Endometrial microvascular endothelial cells (primary cell): ENCODE results near the gene STKLD1. TPM values are rescaled to one million over a fixed set of nuclear protein-coding genes. Genes with fewer than 3 reads are reported as not detected.
"Not testable (repeated sequence)": the region's sequence is repeated elsewhere in the genome, so short reads cannot be mapped to it uniquely, and the experiment has no call there.

Source experiments
- in situ Hi-C: cut with HindIII; loops from 2 replicates; pipeline ENCODE4 v1.10.0; 2017; ENCODE audit warnings: low sequenced_read_pairs, low pct_unique_long_range_greater_than_20kb; ENCODE audit errors: inconsistent ontology term
- total RNA-seq: library from RNA; depleted of rRNA; stranded (reverse); fragments of >200 nt; gene quantifications from one replicate; pipeline ENCODE4 v1.2.3, GENCODE V29; 2015; ENCODE audit errors: inconsistent ontology term

The STKLD1 gene
- total RNA-seq, 1 donor from 2014 or later = 0.19 TPM

- in situ Hi-C loops = loop anchor here (5.0 kb wide), 1 partner anchor 39 kb away; the partner anchor contains the start of gene REXO4
These were observed 2.3 kb downstream of the STKLD1 start for GRCh38 chr9:133378408-133378962.

GRCh38 chr9:133379153-133380086 lies 3.3 kb downstream of the STKLD1 start:
- in situ Hi-C loops = loop anchor here (5.0 kb wide), 1 partner anchor 38 kb away; the partner anchor contains the start of gene REXO4

GRCh38 chr9:133380734-133381133 lies 4.6 kb downstream of the STKLD1 start:
- in situ Hi-C loops = no loop called here

GRCh38 chr9:133382507-133383141 lies 6.5 kb downstream of the STKLD1 start:
- in situ Hi-C loops = no loop called here

- in situ Hi-C loops = no loop called here
These were observed 7.3 kb downstream of the STKLD1 start for GRCh38 chr9:133383438-133383837.

- in situ Hi-C loops = no loop called here
These were observed 8.7 kb downstream of the STKLD1 start for GRCh38 chr9:133384736-133385321.

- in situ Hi-C loops = no loop called here
These were observed 9.3 kb downstream of the STKLD1 start for GRCh38 chr9:133385452-133385851.

GRCh38 chr9:133386338-133386737 lies 10.2 kb downstream of the STKLD1 start:
- in situ Hi-C loops = no loop called here

GRCh38 chr9:133387680-133388079 lies 11.5 kb downstream of the STKLD1 start:
- in situ Hi-C loops = no loop called here

GRCh38 chr9:133389025-133389557 lies 12.9 kb downstream of the STKLD1 start:
- in situ Hi-C loops = no loop called here

- in situ Hi-C loops = no loop called here
These were observed 13.4 kb downstream of the STKLD1 start for GRCh38 chr9:133389562-133389961.

GRCh38 chr9:133390713-133391112 lies 14.5 kb downstream of the STKLD1 start:
- in situ Hi-C loops = no loop called here

- in situ Hi-C loops = not testable (repeated sequence)
These were observed 15.3 kb downstream of the STKLD1 start for GRCh38 chr9:133391449-133391848.

- in situ Hi-C loops = not testable (repeated sequence)
These were observed 16.1 kb downstream of the STKLD1 start for GRCh38 chr9:133392308-133392707.

- in situ Hi-C loops = no loop called here
These were observed 17.2 kb downstream of the STKLD1 start for GRCh38 chr9:133393399-133393798.

- in situ Hi-C loops = no loop called here
These were observed 18.6 kb downstream of the STKLD1 start for GRCh38 chr9:133394687-133395271.

- in situ Hi-C loops = no loop called here
These were observed 20.8 kb downstream of the STKLD1 start for GRCh38 chr9:133396952-133397351.

- in situ Hi-C loops = no loop called here
These were observed 21.2 kb downstream of the STKLD1 start for GRCh38 chr9:133397370-133397769.

- in situ Hi-C loops = no loop called here
These were observed 21.7 kb downstream of the STKLD1 start for GRCh38 chr9:133397895-133398294.
